IMR-90 (cell line): Measurements from ENCODE around the gene GGT5. TPM values are rescaled to one million over a fixed set of nuclear protein-coding genes. Genes with fewer than 3 reads are reported as not detected.

Experiments
- ATAC-seq: fragments of 200-7000 bp; cut with Tn5 transposase; 2 replicates; pipeline ENCODE4 v1.9.1; 2020; ENCODE audit warnings: low read depth, mild to moderate bottlenecking, moderate library complexity
- BruUV-seq: library from RNA; stranded (reverse); fragments of 400-500 nt; replicated peaks from 2 replicates; lab custom pipeline; 2021; lab: Mats Ljungman, UMichigan
- CTCF ChIA-PET: fragments of 300-600 bp; formaldehyde crosslinking; extraction: SDS; loops from one replicate; lab custom pipeline; 2021; ENCODE audit warnings: antibody characterized with exemption; lab: Yijun Ruan, JAX
- POLR2A ChIA-PET: fragments of 300-600 bp; sonication (Branson Sonifier 250); formaldehyde crosslinking; loops from one replicate; lab custom pipeline; 2022; ENCODE audit warnings: antibody characterized with exemption; ENCODE audit not compliant: unreplicated experiment; lab: Charles Lee
- DNase-seq: peaks from one replicate; pipeline ENCODE4 v3.0.0; 2013
- H2AFZ ChIP-seq: replicated peaks from 2 replicates; pipeline ENCODE3; 2013; ENCODE audit warnings: low read length, mild to moderate bottlenecking; ENCODE audit not compliant: poor library complexity
- H2AK5ac ChIP-seq: 2 replicates; pipeline ENCODE4 v1.6.1; 2013; ENCODE audit warnings: low read depth, low read length, inconsistent platforms
- H2AK9ac ChIP-seq: replicated peaks from 2 replicates; pipeline ENCODE3; 2013; ENCODE audit warnings: mild to moderate bottlenecking, low read depth, low read length, moderate library complexity; ENCODE audit not compliant: poor library complexity
- H2BK120ac ChIP-seq: 2 replicates; pipeline ENCODE4 v1.6.1; 2013; ENCODE audit warnings: low read depth, low read length, inconsistent platforms
- H2BK15ac ChIP-seq: 3 replicates; pipeline ENCODE4 v1.6.1; 2013; ENCODE audit warnings: low read depth, low read length, inconsistent platforms
- H2BK20ac ChIP-seq: 2 replicates; pipeline ENCODE4 v1.6.1; 2013; ENCODE audit warnings: low read depth, mild to moderate bottlenecking, inconsistent platforms, low read length, moderate library complexity
- H2BK5ac ChIP-seq: 2 replicates; pipeline ENCODE4 v1.6.1; 2013; ENCODE audit warnings: mild to moderate bottlenecking, low read depth, low read length, inconsistent platforms; ENCODE audit not compliant: poor library complexity, severe bottlenecking
- H3K14ac ChIP-seq: replicated peaks from 2 replicates; pipeline ENCODE4 v1.6.1; 2013; ENCODE audit warnings: low read depth, low read length, inconsistent platforms
- H3K18ac ChIP-seq: 2 replicates; pipeline ENCODE4 v1.6.1; 2013; ENCODE audit warnings: low read depth, low read length, control low read depth
- H3K23ac ChIP-seq: 2 replicates; pipeline ENCODE4 v1.6.1; 2013; ENCODE audit warnings: low read depth, low read length, inconsistent platforms
- H3K27ac ChIP-seq: 2 replicates; pipeline ENCODE4 v1.5.1; 2013; ENCODE audit warnings: mild to moderate bottlenecking, control low read depth, low read length; ENCODE audit not compliant: insufficient read depth
- H3K27me3 ChIP-seq: 2 replicates; pipeline ENCODE4 v1.6.1; 2013; ENCODE audit warnings: low read length; ENCODE audit not compliant: control insufficient read depth, insufficient read depth
- H3K36me3 ChIP-seq: 2 replicates; pipeline ENCODE4 v1.6.1; 2013; ENCODE audit warnings: low read length, mixed read lengths; ENCODE audit not compliant: control insufficient read depth, insufficient read depth
- H3K4ac ChIP-seq: 2 replicates; pipeline ENCODE4 v1.6.1; 2013; ENCODE audit warnings: low read depth, low read length, inconsistent platforms
- H3K4me1 ChIP-seq: 2 replicates; pipeline ENCODE4 v1.6.1; 2013; ENCODE audit warnings: low read length, mixed read lengths; ENCODE audit not compliant: control insufficient read depth, insufficient read depth
- H3K4me2 ChIP-seq: 2 replicates; pipeline ENCODE4 v1.6.1; 2013; ENCODE audit warnings: low read depth, mild to moderate bottlenecking, control low read depth, low read length, moderate library complexity
- H3K4me3 ChIP-seq: 2 replicates; pipeline ENCODE4 v1.5.1; 2013; ENCODE audit warnings: low read depth, mild to moderate bottlenecking, control low read depth, low read length, moderate library complexity; ENCODE audit not compliant: insufficient read depth
- H3K56ac ChIP-seq: 2 replicates; pipeline ENCODE4 v1.6.1; 2013; ENCODE audit warnings: low read length, inconsistent platforms; ENCODE audit not compliant: insufficient read depth; ENCODE audit errors: extremely low read depth
- H3K79me1 ChIP-seq, 2 experiments: 2 replicates each; pipeline ENCODE4 v1.6.1; 2013; ENCODE audit warnings: low read length in 2 of 2, inconsistent platforms in 1 of 2, low read depth in 1 of 2
- H3K9ac ChIP-seq: 2 replicates; pipeline ENCODE4 v1.6.1; 2013; ENCODE audit warnings: low read depth, low read length, control low read depth
- H3K9me1 ChIP-seq: 2 replicates; pipeline ENCODE4 v1.6.1; 2013; ENCODE audit warnings: low read length, inconsistent platforms; ENCODE audit not compliant: insufficient read depth
- H3K9me3 ChIP-seq: 2 replicates; pipeline ENCODE4 v1.6.1; 2013; ENCODE audit warnings: low read length; ENCODE audit not compliant: control insufficient read depth, insufficient read depth
- H4K20me1 ChIP-seq: 2 replicates; pipeline ENCODE4 v1.6.1; 2013; ENCODE audit warnings: low read length, inconsistent platforms; ENCODE audit not compliant: insufficient read depth
- H4K5ac ChIP-seq: 2 replicates; pipeline ENCODE4 v1.6.1; 2013; ENCODE audit warnings: mild to moderate bottlenecking, low read depth, low read length, control low read depth
- H4K8ac ChIP-seq, 2 experiments: 2 replicates each; pipeline ENCODE4 v1.6.1; 2013; ENCODE audit warnings: low read depth in 2 of 2, low read length in 2 of 2, control low read depth in 1 of 2, inconsistent platforms in 1 of 2
- H4K91ac ChIP-seq: 2 replicates; pipeline ENCODE4 v1.6.1; 2013; ENCODE audit warnings: low read depth, low read length, inconsistent platforms; ENCODE audit not compliant: insufficient read depth
- FOS ChIP-seq: fragments of 150-350 bp; IDR thresholded peaks from 2 replicates; pipeline ENCODE4 v1.6.1; 2016; ENCODE audit warnings: low read depth, low read length
- WGBS, 2 experiments: methylation state at CpG; one replicate each; pipeline versions ENCODE4 v1.1.5 to v1.1.7; 2013; ENCODE audit warnings: missing lambda C conversion rate in 2 of 2; ENCODE audit not compliant: insufficient read length in 1 of 2; ENCODE audit errors: extremely low coverage in 2 of 2; 5-methylcytosine and 5-hydroxymethylcytosine counted together
- dilution Hi-C: fragments of 300-500 bp; cut with HindIII; formaldehyde crosslinking; loops from one replicate; pipeline ENCODE4 v1.14.3; 2018; ENCODE audit warnings: low sequenced_read_pairs; ENCODE audit not compliant: unreplicated experiment
- in situ Hi-C: fragments of 300-500 bp; cut with MboI; formaldehyde crosslinking; loops from 3 replicates; pipeline ENCODE4 v1.14.3; 2019; ENCODE audit warnings: low sequenced_read_pairs, inconsistent platforms, mixed read lengths
- intact Hi-C: fragments of 100-400 bp; cut with micrococcal nuclease; formaldehyde crosslinking; loops from 2 replicates; pipeline ENCODE4 v1.10.0; 2022
- polyA plus RNA-seq, 3 experiments: library from polyadenylated mRNA; depleted of rRNA; stranded (reverse); fragments of >200 nt; gene quantifications; 2 replicates each; pipeline ENCODE4 v1.2.3, GENCODE V29; 2012; ENCODE audit warnings: low replicate concordance in 1 of 3
- total RNA-seq: library from RNA; depleted of rRNA; stranded (reverse); fragments of >200 nt; gene quantifications from 2 replicates; pipeline ENCODE4 v1.2.3, GENCODE V29; 2012

The GGT5 gene
- total and polyA plus RNA-seq, 2 of the 4 experiments (the other 2 are of a cell fraction), result 0.18 to 5.8 TPM

DNA sequence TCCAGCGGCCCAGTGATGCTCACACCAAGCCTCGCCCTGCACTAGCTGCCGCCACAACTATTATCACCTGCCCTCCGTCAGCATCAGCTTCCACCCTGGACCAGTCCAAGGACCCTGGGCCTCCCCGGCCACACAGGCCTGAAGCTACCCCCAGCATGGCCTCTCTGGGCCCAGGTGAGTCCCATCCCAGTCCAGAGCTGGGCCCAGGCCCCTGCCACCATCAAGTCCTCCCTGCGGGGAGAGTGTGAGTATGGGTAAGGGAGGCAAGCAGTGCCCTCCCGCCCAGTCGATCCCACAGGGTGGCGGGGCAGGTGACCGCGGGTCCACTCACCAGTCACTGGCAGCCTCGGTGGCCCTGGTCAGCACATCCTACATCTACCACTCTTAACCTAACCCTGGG, 73.1 kb downstream of the GGT5 start:
- peaks cover 5 to 18% of the 10 kb centered on the region in 2 experiments; a peak in 2 of 4 replicates for H3K79me1 ChIP-seq
- H3K27ac ChIP-seq, result no peak overlapping the region
- H3K4ac ChIP-seq, result no peak overlapping the region
- no peak for DNase-seq
- no peak overlapping the region for H3K18ac ChIP-seq
- dilution Hi-C loops, result no loop called here
- H2BK20ac ChIP-seq, result no peak overlapping the region
- H4K8ac ChIP-seq, result no peak overlapping the region
- no peak overlapping the region for H3K9ac ChIP-seq
- H3K14ac ChIP-seq, result no peak overlapping the region
- no peak overlapping the region for H2AK5ac ChIP-seq
- H3K4me3 ChIP-seq, result no peak overlapping the region
- H3K36me3 ChIP-seq, result peaks cover 63% of the 10 kb centered on the region
- no TSS peak for BruUV-seq
- no peak overlapping the region for H3K23ac ChIP-seq
- ChIA-PET CTCF (no interaction called here), POLR2A (no interaction called here)
- H4K5ac ChIP-seq, result no peak overlapping the region
- H3K9me1 ChIP-seq, result no peaks in the 10 kb centered on the region
- in situ Hi-C loops, result loop anchor here (5.0 kb wide), 2 partner anchors 65 to 175 kb away; no protein-coding TSS in a partner anchor
- intact Hi-C loops, result loop anchor here (10.0 kb wide), 1 partner anchor 187 kb away; the partner anchor contains the start of gene GSTT2
- H4K20me1 ChIP-seq, result peaks cover 29% of the 10 kb centered on the region; the same call in 1 of the 2 replicates
- H3K4me1 ChIP-seq, result no peaks in the 10 kb centered on the region
- no peak for ATAC-seq
- no peak overlapping the region for H4K91ac ChIP-seq
- no peak overlapping the region for H2BK15ac ChIP-seq
- 100% methylated on average over 1 of the region's 12 CpGs; no CpG with 5 or more reads in 1 of the 2 experiments for WGBS, 2 experiments
- H2AK9ac ChIP-seq, result no peak overlapping the region
- no peak overlapping the region for H2BK5ac ChIP-seq
- no peaks in the 10 kb centered on the region for H3K27me3 ChIP-seq
- peak overlapping the region; percentile 51 for H2AFZ ChIP-seq
- H2BK120ac ChIP-seq, result no peak overlapping the region
- TF ChIP-seq FOS, result no peak
- no peak overlapping the region for H3K4me2 ChIP-seq
- no peak overlapping the region for H3K56ac ChIP-seq
- H3K9me3 ChIP-seq, result no peaks in the 10 kb centered on the region
